Renal cortical epithelial cell (primary cell): ENCODE measurements around the gene AIMP1. TPM values are rescaled to one million over a fixed set of nuclear protein-coding genes. Genes with fewer than 3 reads are reported as not detected.

Source experiments
- total RNA-seq: library from RNA; depleted of rRNA; stranded (reverse); fragments of >200 nt; gene quantifications from 2 replicates; pipeline ENCODE4 v1.2.3, GENCODE V29; 2014

Gene AIMP1
- total RNA-seq, 1 donor from 2014 or later = 36.2 TPM

Other genes starting within 250 kb of the AIMP1 start
- gene TBCK, start 341 bp upstream of the AIMP1 start, total RNA-seq = 19.4 and 79.6 TPM in 2 replicates
- gene GIMD1, start 52.2 kb downstream of the AIMP1 start, total RNA-seq = not detected in 2 replicates